ENCODE measurements around the gene DPH2. TPM values are rescaled to one million over a fixed set of nuclear protein-coding genes. Genes with fewer than 3 reads are reported as not detected.

DPH2 gene
- total RNA-seq, 1 donor: 18.6 TPM

GRCh38 chr1:43993206-43993914 lies 23.6 kb downstream of the DPH2 start:
- H3K4me3 ChIP-seq (ENCODE audit: low read depth, low read length): no peak overlapping the region
- no peak for DNase-seq (ENCODE audit: low read depth)
- no peak for TF ChIP-seq CTCF (IDR thresholded peaks at IDR 0.05; ENCODE audit: insufficient read depth, low read depth, low read length)

- no peak for DNase-seq (ENCODE audit: low read depth)
- TF ChIP-seq CTCF (IDR thresholded peaks at IDR 0.05; ENCODE audit: insufficient read depth, low read depth, low read length): no peak
- H3K4me3 ChIP-seq (ENCODE audit: low read depth, low read length): no peak overlapping the region
Measured at GRCh38 chr1:43994071-43994470, 24.3 kb downstream of the DPH2 start.

GRCh38 chr1:43994794-43995790 lies 25.3 kb downstream of the DPH2 start:
- H3K4me3 ChIP-seq (ENCODE audit: low read depth, low read length): no peak overlapping the region
- TF ChIP-seq CTCF (IDR thresholded peaks at IDR 0.05; ENCODE audit: insufficient read depth, low read depth, low read length): peak; percentile 44
- DNase-seq (ENCODE audit: low read depth): peak; percentile 30

- TF ChIP-seq CTCF (IDR thresholded peaks at IDR 0.05; ENCODE audit: insufficient read depth, low read depth, low read length): no peak
- no peak overlapping the region for H3K4me3 ChIP-seq (ENCODE audit: low read depth, low read length)
- no peak for DNase-seq (ENCODE audit: low read depth)
Measured at GRCh38 chr1:43995984-43996732, 26.3 kb downstream of the DPH2 start.

- no peak for DNase-seq (ENCODE audit: low read depth)
- no peak overlapping the region for H3K4me3 ChIP-seq (ENCODE audit: low read depth, low read length)
- no peak for TF ChIP-seq CTCF (IDR thresholded peaks at IDR 0.05; ENCODE audit: insufficient read depth, low read depth, low read length)
Measured at GRCh38 chr1:43996733-43997115, 26.9 kb downstream of the DPH2 start.

GRCh38 chr1:43997295-43997999 lies 27.6 kb downstream of the DPH2 start:
- no peak overlapping the region for H3K4me3 ChIP-seq (ENCODE audit: low read depth, low read length)
- TF ChIP-seq CTCF (IDR thresholded peaks at IDR 0.05; ENCODE audit: insufficient read depth, low read depth, low read length): no peak
- no peak for DNase-seq (ENCODE audit: low read depth)

All from fibroblast of villous mesenchyme (primary cell).